Suppressor macrophage treated with lipopolysaccharide for 4 hours (primary cell): ENCODE data around the gene TTLL11.
"Not testable (repeated sequence)": the region's sequence is repeated elsewhere in the genome, so short reads cannot be mapped to it uniquely, and the experiment has no call there.

Source experiments
- DNase-seq: peaks from one replicate; pipeline ENCODE4 v3.0.0-alpha.2; 2020

TTLL11 gene

GRCh38 chr9:121995997-121996396 lies 97.1 kb downstream of the TTLL11 start:
- DNase-seq = no peak

- DNase-seq = peak; percentile 87
These were observed 100.4 kb downstream of the TTLL11 start for GRCh38 chr9:121992571-121993212.

- no peak for DNase-seq
These were observed 101.8 kb downstream of the TTLL11 start for GRCh38 chr9:121991307-121991661.

- DNase-seq = no peak
These were observed 102.4 kb downstream of the TTLL11 start for GRCh38 chr9:121990600-121991306.

GRCh38 chr9:121989010-121989409 lies 104.1 kb downstream of the TTLL11 start:
- DNase-seq = no peak

GRCh38 chr9:121987314-121987713 lies 105.8 kb downstream of the TTLL11 start:
- no peak for DNase-seq

GRCh38 chr9:121985792-121986494 lies 107.2 kb downstream of the TTLL11 start:
- no peak for DNase-seq

- DNase-seq = no peak
These were observed 108.2 kb downstream of the TTLL11 start for GRCh38 chr9:121984726-121985402.

GRCh38 chr9:121983736-121984135 lies 109.4 kb downstream of the TTLL11 start:
- DNase-seq = no peak

- no peak for DNase-seq
These were observed 111.8 kb downstream of the TTLL11 start for GRCh38 chr9:121981118-121981883.

- DNase-seq = not testable (repeated sequence)
These were observed 112.4 kb downstream of the TTLL11 start for GRCh38 chr9:121980665-121981064.

GRCh38 chr9:121979736-121980135 lies 113.4 kb downstream of the TTLL11 start:
- no peak for DNase-seq

GRCh38 chr9:121976751-121977150 lies 116.4 kb downstream of the TTLL11 start:
- peak; percentile 73 for DNase-seq

GRCh38 chr9:121975801-121976277 lies 117.3 kb downstream of the TTLL11 start:
- DNase-seq = peak; percentile 31

GRCh38 chr9:121974421-121974820 lies 118.7 kb downstream of the TTLL11 start:
- DNase-seq = no peak

GRCh38 chr9:121972501-121972981 lies 120.6 kb downstream of the TTLL11 start:
- no peak for DNase-seq

- no peak for DNase-seq
These were observed 125.1 kb downstream of the TTLL11 start for GRCh38 chr9:121968056-121968455.

- no peak for DNase-seq
These were observed 126.4 kb downstream of the TTLL11 start for GRCh38 chr9:121966706-121967105.

GRCh38 chr9:121963528-121963995 lies 129.5 kb downstream of the TTLL11 start:
- DNase-seq = no peak

- DNase-seq = no peak
These were observed 130.7 kb downstream of the TTLL11 start for GRCh38 chr9:121962421-121962820.

GRCh38 chr9:121960665-121961064 lies 132.4 kb downstream of the TTLL11 start:
- DNase-seq = no peak

GRCh38 chr9:121958530-121958929 lies 134.6 kb downstream of the TTLL11 start:
- no peak for DNase-seq
